Glomerular visceral epithelial cell (primary cell): ENCODE measurements around the gene MYO7B.
A peak's percentile ranks its signal among the peaks of the same experiment; 100 is the strongest.

Source experiments
- DNase-seq: peaks from one replicate; pipeline ENCODE4 v3.0.0-alpha.2; 2016; ENCODE audit errors: extremely low spot score

MYO7B gene

GRCh38 chr2:127535422-127535901 lies at the start of gene MYO7B:
TSS of gene MYO7B (plus strand) at chr2:127535683. CDS start at chr2:127559723, 24,040 bp downstream.
- DNase-seq: no peak

DNA sequence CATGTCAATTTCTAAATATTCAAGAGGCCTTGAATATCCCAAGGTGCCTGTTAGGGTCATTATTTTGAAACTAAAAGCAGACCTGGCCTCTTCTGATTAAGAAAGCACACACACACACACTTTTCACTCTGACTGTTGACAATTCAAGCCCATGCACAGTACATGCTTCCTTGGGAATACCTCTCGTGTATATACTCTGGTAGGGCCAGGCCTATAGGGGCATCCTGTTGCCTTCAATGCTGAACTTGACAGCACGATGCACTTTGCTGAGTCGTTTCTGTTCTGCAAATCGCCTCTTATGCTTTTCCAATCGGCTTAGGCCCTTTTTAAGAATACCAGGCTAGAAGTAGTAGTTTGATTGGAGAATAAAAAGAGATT lies 49.8 kb upstream of the MYO7B start:
- DNase-seq: no peak

DNA sequence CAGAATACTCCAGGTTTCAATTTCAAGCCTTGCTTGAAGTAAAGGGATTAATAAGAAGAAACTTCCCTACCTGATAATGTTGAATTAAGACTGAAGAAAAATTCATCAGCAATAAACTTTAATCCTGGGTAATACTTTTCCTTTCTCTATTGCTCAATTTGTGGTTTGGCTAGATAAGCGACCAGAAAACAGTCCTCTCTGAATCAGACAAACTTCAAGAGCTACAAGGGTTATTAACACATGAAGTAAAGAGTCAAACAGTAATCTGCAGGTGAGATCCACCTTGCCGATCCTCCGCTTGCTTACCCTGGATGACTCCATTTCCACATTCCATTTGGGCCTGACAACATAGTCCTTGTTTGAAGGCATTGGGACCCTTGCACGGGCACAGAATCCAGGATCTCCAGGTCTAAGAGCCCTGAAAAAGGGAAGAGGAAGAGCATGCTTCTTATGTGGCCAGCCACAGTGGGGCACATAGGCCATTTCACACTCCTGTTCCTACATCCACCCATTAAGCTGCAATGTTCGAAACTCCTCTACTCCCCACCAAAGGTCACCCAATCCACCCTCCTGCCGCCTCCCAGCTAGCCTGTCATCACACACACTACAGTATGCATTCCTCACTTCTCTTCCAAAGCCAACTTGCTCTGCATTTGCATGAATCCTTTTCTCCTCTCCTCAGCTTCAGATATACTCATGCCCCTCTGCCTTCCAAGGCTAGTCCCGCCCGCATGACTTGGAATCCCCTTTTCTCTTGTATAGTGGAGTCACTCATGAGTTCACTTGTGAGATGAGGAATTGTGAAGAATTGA lies 49.0 kb upstream of the MYO7B start:
- no peak for DNase-seq

- no peak for DNase-seq
Observed at GRCh38 chr2:127490283-127490682, 45.2 kb upstream of the MYO7B start.

GRCh38 chr2:127498386-127498785 lies 37.1 kb upstream of the MYO7B start:
- no peak for DNase-seq

DNA sequence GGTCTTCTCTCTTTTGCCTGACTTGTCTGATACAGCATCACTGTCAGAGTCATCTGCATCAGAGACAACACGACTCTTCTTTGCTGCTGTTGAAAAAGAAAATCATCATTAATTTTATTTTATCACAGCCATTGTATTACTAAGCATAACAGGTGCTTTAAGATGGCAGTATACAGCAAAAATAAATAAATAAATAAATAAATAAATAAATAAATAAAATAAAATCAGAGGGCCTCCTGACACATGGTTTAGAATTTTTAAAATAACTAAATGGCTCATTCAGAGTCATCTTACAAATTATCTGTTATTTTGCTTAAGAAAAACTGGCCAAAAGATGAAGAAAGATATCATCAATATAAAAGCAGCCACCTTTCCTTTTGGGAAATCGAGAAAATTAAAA lies 32.0 kb upstream of the MYO7B start:
- no peak for DNase-seq

DNA sequence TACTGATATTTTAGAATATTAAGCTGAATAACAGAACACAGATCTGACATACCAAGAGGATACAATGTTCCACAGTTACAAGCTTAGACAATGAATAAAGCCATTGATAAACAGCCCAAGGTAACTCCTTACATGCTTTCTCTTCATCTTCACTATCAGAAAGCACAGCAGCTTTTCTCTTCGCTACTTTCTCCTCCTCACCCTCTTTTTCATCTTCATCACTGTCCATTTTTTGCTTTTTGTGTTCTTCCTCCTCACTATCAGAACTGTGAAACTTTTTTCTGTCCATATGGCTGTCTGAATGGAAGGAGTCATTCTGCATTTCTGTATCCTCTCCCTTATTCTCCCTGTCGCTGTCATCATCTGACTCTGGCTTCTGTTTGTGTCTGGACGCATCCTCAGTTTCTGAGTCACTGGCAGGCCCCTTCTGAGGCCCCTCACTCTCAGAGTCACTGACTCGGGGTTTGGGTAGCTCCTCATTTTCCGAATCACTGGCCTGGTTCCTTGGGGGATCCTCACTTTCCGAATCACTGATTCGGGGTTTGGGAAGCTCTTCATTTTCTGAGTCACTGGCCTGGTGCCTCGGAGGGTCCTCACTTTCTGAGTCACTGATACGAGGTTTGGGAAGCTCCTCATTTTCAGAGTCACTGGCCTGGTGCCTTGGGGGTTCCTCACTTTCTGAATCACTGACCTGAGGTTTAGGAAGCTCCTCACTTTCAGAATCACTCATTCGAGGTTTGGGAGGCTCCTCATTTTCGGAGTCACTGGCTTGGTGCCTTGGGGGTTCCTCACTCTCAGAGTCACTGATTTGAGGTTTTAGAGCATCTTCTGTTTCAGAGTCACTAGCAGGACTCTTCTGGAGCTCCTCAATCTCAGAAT lies 30.7 kb upstream of the MYO7B start:
- DNase-seq: peak; percentile 49

DNA sequence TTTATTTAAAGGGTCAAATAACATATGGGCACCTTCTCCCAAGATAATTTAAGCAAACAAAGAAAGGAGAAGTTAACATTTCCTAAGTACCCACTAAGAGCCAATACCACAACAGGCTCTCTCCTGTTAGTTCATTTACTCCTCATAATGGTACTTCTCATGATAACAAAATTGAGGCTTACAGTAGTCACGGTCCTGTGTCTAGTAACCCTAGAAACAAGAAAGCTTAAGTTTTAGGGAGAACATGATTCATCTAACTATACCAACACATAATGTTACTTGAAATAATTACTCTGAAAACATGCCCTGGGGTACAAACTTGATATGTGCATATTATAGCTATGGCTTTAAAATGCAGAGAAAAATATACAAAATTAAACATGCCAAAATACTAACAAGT lies 29.0 kb upstream of the MYO7B start:
- DNase-seq: no peak

DNA sequence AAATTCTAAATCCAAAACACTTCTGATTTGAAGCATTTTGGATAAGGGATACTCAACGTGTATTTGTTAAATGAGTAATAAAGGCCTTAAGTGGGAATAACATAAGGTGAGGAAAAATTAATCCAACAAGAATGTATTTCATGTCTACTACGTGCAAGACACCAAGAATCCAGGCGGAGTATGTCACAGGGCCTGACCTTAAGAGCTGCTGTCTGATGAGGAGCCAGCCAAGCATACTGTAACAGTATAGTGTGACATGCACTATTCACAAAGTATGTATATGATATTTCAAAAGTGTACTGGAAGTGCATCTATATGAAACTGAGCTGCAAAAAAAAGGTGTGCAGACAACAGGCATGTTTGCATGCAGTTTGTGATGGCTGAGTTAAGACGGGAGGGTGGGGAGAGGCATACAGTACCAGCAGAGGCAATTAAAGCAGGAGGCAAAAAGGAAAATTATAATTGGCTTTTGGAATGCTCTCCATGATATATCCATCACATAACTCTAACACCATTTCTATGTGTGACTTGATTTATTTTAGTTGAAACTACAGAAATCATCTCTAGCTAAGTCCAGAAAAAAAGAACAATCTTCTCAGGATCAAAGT lies 27.4 kb upstream of the MYO7B start:
- peak; percentile 32 for DNase-seq

GRCh38 chr2:127508631-127509034 lies 26.9 kb upstream of the MYO7B start:
- DNase-seq: peak; percentile 94

- no peak for DNase-seq
Observed at GRCh38 chr2:127510073-127510472, 25.4 kb upstream of the MYO7B start.

- DNase-seq: no peak
Observed at GRCh38 chr2:127511090-127511695, 24.3 kb upstream of the MYO7B start.

DNA sequence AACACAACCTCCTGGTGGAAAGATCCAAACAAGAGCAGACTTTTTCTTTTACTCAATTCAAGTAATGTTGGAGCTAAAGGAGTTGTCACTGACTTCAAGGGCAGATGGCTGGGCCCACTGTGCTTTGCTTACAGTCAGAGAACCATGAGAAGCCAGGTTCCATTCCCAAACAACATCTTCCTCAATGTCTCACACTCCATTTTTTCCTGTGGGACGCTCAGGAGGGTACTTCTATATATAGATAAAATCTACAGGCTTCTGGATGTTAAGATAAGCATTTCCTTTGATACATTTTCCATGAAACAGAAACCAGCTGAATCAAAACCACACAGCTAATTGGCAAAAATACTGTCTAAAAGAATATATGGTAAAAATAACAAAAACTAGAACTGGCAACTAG lies 23.6 kb upstream of the MYO7B start:
- no peak for DNase-seq

DNA sequence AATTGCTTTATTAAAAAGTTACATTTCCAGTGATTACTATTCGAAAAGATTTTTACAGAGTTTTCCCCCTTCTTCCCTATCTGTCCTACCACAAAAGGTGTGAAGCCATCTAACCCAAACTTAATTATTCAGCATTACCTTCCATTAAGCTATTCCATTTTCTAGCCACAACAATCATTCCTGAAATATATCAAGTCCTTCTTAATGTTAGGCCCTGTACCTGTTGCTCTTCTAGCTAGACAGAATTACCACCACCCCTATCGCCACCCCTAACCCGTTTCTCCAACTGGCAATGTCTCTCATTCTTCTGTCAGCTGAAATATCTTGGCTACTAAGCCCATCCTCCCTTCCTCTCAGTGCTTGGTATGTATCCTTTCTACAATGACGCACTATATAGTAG lies 23.1 kb upstream of the MYO7B start:
- DNase-seq: no peak

DNA sequence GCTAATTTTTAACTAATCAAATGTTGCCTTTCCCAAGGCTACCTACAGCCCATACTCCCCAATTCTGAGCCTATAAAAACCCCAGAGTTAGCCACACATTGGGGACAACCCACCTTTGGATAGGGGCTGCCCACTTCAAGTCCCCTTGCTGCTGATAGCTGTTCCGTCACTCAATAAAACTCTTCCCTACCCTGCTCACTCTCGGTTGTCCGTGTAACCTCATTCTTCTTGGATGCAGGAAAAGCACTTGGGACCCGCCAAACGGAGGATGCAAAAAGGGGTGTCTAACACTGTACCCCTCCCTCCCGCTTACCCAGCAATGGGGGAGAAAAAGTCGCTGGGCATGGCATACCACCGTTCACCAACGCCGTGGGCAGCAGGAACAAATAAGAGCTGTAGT lies 21.4 kb upstream of the MYO7B start:
- no peak for DNase-seq

DNA sequence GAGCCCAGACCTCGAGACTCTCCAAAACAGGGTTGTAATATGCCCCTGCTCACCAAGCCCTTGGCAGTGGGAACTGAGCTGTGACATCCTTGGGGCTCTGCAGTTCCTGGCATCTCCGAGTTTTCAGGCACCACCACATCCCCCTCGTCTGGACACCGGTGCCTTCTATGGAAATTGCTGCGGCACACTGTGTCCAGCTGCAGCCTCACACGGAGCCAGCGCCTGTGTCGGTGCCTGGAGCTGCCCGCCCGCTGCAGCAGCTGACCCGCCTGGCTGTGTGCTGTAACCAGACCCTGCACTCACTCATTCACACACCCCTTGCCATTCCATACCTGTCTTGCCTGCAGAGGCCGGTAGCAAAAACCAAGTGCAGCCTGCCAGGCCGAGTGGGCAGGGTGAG lies 21.0 kb upstream of the MYO7B start:
- DNase-seq: no peak

DNA sequence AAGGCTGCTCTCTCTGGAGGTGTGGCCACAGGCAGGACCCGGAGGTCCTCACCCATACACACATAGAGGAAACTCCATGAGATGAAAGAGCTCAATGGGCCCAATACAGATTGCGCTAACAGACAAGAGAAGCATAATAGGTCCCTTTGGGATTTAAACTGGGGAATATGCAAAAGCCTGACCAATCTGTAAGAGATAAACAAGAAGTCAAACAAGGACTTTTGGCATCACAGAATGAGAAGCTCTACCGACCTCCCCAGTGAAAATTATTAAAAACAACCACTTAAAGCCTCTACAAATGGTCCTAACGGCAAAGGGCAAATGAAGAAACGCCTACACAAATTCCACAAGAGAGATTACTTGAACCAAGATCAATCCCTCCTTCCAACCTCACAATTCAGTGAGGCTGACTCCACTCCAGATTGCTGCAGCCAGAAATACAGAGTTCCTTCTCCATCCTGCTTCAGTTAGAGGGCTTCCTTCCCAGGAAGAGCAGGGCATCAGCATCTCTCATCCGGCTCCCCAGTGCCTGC lies 20.0 kb upstream of the MYO7B start:
- no peak for DNase-seq

DNA sequence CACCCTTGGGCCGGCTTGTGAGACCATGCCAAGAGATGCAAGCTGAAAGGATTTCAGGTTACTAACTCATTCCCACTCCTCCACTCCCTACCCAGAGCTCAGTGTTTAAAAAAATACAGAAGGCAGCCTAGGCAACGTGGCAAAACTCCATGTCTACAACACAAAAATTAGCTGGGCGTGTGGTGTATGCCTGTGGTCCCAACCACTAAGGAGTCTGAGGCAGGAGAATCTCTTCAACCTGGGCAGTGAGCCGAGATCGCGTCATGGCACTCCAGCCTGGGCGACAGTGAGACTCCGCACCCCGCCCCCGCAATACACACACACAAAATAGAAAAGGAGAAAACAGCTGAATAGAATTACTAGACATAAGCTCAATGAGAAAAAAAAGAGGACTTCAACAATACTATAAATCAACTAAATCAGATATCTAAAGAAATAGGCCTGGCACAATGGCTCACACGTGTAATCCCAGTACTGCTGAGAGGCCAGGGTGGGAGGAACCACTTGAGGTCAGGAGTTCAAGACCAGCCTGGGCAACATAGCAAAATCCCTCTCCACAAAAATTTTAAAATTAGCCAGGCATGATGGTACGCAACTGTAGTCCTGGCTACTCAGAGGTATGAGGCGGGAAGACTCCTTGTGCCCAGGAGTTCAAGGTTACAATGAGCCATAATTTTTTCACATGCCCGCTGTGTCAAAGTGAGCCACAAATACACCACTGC lies 19.3 kb upstream of the MYO7B start:
- DNase-seq: no peak

DNA sequence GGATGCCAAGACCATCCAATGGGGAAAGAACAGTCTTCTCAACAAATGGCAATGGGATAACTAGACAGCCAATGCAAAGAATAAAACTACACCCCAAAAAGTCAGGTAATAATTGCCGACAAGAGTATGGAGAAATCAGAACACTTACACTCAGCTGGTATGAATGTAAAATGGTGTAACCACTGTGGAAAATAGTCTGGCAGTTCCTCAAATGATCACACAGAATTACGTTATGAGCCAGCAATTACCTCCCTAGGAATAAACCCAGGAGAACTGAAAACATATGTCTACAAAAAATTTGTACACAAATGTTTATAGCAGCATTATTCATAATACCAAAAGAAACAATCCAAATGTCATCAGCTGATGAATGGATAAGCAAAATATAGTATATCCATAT lies 18.0 kb upstream of the MYO7B start:
- DNase-seq: no peak

DNA sequence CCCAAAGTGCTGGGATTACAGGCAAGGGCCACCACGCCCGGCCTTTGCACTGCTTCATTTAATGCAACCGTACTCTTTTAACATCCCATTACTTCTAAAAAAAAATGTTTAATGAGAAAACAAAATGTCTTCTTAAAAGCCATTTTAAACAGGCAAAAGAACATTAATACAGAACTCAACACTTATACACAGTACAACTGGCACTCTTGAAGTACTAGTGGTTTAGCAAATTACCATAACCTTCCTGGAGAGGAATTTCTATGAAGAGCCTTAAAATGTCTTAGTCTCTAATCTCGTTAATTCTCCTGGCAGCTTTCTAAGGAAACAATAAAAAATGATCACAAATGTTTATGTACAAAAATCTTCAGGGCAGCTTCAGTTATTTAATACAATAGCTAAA lies 15.1 kb upstream of the MYO7B start:
- no peak for DNase-seq

- DNase-seq: no peak
Observed at GRCh38 chr2:127523269-127523939, 12.1 kb upstream of the MYO7B start.
